ENCODE measurements around the gene SMYD3.

DNA sequence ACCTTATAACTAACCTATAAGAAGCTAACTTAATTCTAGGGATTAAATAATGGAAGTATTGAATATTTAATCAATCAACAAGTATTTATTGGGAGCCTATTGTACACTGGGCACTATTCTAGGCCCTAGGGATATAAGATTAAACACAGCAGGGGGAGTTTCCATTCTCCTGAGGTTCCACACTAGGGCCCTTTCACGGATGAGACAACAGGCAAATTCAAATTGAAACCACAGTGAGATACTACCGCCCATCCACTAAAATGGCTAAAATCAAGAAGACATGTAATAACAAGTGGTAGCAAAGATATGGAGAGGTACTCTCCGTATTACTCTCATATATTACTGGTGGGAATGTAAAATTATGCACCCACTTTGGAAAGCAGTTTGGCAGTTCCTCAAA lies 677.9 kb downstream of the SMYD3 start:
- TF ChIP-seq CTCF (IDR thresholded peaks at IDR 0.05) = no peak
- no peak for TF ChIP-seq POLR2A (IDR thresholded peaks at IDR 0.05)

Data from heart left ventricle (tissue), 13 donors.